ENCODE measurements around the gene PLS1.
"Not testable (repeated sequence)": the region's sequence is repeated elsewhere in the genome, so short reads cannot be mapped to it uniquely, and the experiment has no call there.

The PLS1 gene

DNA sequence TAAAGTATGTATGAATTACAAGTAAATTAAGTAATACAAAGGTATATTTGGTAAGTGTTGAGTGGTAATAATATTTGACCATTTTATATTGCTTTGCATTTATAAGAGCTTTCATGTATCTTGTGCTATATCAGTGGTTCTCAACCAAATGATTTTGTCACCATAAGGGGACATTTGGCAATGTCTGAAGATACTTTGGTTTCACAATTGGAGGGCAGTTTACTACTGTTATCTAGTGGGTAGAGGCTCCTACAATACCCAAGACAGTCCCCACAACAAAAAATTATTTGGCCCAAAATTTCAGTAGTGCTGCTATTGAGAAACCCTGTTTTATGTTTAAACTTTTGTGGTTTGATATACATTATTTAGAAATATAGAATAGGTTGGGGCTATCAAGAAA is 142.2 kb downstream of the PLS1 start:
- no peaks in the 10 kb centered on the region for H3K79me2 ChIP-seq (ENCODE audit: insufficient read depth, low read length)
- no peaks in the 10 kb centered on the region for H3K9me2 ChIP-seq (ENCODE audit: low read depth, low read length)
- no peak for TF ChIP-seq CTCF (IDR thresholded peaks at IDR 0.05; ENCODE audit: low read length)
- no peak for TF ChIP-seq EZH2 (IDR thresholded peaks at IDR 0.05; ENCODE audit: borderline replicate concordance, low read length)
- no peaks in the 10 kb centered on the region for H4K20me1 ChIP-seq (ENCODE audit: insufficient read depth, low read length)
- no peak overlapping the region for H3K9ac ChIP-seq (ENCODE audit: low read length)
- H3K4me3 ChIP-seq (ENCODE audit: low read depth, low read length, poor library complexity, severe bottlenecking): no peak overlapping the region
- H2AFZ ChIP-seq (ENCODE audit: low read length): no peak overlapping the region
- H3K27me3 ChIP-seq (ENCODE audit: insufficient read depth, low read length): no peaks in the 10 kb centered on the region; the same call in 1 of the 2 replicates
- no peaks in the 10 kb centered on the region for H3F3A ChIP-seq (ENCODE audit: insufficient read depth, low read length)
- H3K4me2 ChIP-seq (ENCODE audit: low read length): no peak overlapping the region
- H3K9me3 ChIP-seq (ENCODE audit: low read length): no peaks in the 10 kb centered on the region
- no peaks in the 10 kb centered on the region for H3K4me1 ChIP-seq (ENCODE audit: insufficient read depth, low read length, severe bottlenecking)
- H3K27ac ChIP-seq (ENCODE audit: low read depth, low read length, poor library complexity, severe bottlenecking): no peak overlapping the region
- no peaks in the 10 kb centered on the region for H3K36me3 ChIP-seq (ENCODE audit: insufficient read depth, low read length)

GRCh38 chr3:142746646-142747045 is 150.5 kb downstream of the PLS1 start:
- Histone ChIP-seq H3K27me3 (ENCODE audit: insufficient read depth, low read length) (no peaks in the 10 kb centered on the region), H3K4me2 (ENCODE audit: low read length) (no peak overlapping the region), H3K9ac (ENCODE audit: low read length) (no peak overlapping the region), H2AFZ (ENCODE audit: low read length) (no peak overlapping the region), H3K4me1 (ENCODE audit: insufficient read depth, low read length, severe bottlenecking) (no peaks in the 10 kb centered on the region), H3K9me2 (ENCODE audit: low read depth, low read length) (no peaks in the 10 kb centered on the region; the same call in 1 of the 2 replicates), H4K20me1 (ENCODE audit: insufficient read depth, low read length) (no peaks in the 10 kb centered on the region), H3K4me3 (ENCODE audit: low read depth, low read length, poor library complexity, severe bottlenecking) (no peak overlapping the region), H3K27ac (ENCODE audit: low read depth, low read length, poor library complexity, severe bottlenecking) (no peak overlapping the region), H3K9me3 (ENCODE audit: low read length) (no peaks in the 10 kb centered on the region), H3K36me3 (ENCODE audit: insufficient read depth, low read length) (no peaks in the 10 kb centered on the region), H3F3A (ENCODE audit: insufficient read depth, low read length) (no peaks in the 10 kb centered on the region), H3K79me2 (ENCODE audit: insufficient read depth, low read length) (no peaks in the 10 kb centered on the region)
- TF ChIP-seq EZH2 (IDR thresholded peaks at IDR 0.05; ENCODE audit: borderline replicate concordance, low read length): no peak
- no peak for TF ChIP-seq CTCF (IDR thresholded peaks at IDR 0.05; ENCODE audit: low read length)

GRCh38 chr3:142750531-142750930 is 154.3 kb downstream of the PLS1 start:
- not testable (repeated sequence) for H3K9me3 ChIP-seq (ENCODE audit: low read length); H3K79me2 ChIP-seq (ENCODE audit: insufficient read depth, low read length); H3K4me2 ChIP-seq (ENCODE audit: low read length); H3K9ac ChIP-seq (ENCODE audit: low read length); H3F3A ChIP-seq (ENCODE audit: insufficient read depth, low read length); H4K20me1 ChIP-seq (ENCODE audit: insufficient read depth, low read length); H3K27me3 ChIP-seq (ENCODE audit: insufficient read depth, low read length); H3K4me3 ChIP-seq (ENCODE audit: low read depth, low read length, poor library complexity, severe bottlenecking); H2AFZ ChIP-seq (ENCODE audit: low read length); H3K9me2 ChIP-seq (ENCODE audit: low read depth, low read length); H3K27ac ChIP-seq (ENCODE audit: low read depth, low read length, poor library complexity, severe bottlenecking); H3K4me1 ChIP-seq (ENCODE audit: insufficient read depth, low read length, severe bottlenecking); H3K36me3 ChIP-seq (ENCODE audit: insufficient read depth, low read length)

DNA sequence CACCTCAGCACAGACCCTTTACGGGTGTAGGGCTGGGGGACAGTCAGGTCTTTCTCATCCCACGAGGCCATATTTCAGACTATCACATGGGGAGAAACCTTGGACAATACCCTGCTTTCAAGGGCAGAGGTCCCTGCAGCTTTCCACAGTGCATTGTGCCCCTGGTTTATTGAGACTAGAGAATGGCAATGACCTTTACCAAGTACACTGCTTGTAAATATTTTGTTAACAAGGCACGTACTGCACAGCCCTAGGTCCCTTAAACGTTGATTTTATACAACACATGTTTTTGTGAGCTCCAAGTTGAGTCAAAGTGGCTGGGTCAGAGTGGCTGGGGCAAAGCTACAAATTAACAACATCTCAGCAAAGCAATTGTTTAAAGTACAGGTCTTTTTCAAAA is 156.4 kb downstream of the PLS1 start:
- not testable (repeated sequence) for H3K9me2 ChIP-seq (ENCODE audit: low read depth, low read length); H3K79me2 ChIP-seq (ENCODE audit: insufficient read depth, low read length); H4K20me1 ChIP-seq (ENCODE audit: insufficient read depth, low read length); H3K4me1 ChIP-seq (ENCODE audit: insufficient read depth, low read length, severe bottlenecking); H3K9ac ChIP-seq (ENCODE audit: low read length); H2AFZ ChIP-seq (ENCODE audit: low read length); H3K27ac ChIP-seq (ENCODE audit: low read depth, low read length, poor library complexity, severe bottlenecking); H3F3A ChIP-seq (ENCODE audit: insufficient read depth, low read length); H3K9me3 ChIP-seq (ENCODE audit: low read length); H3K4me3 ChIP-seq (ENCODE audit: low read depth, low read length, poor library complexity, severe bottlenecking); H3K36me3 ChIP-seq (ENCODE audit: insufficient read depth, low read length); H3K27me3 ChIP-seq (ENCODE audit: insufficient read depth, low read length); H3K4me2 ChIP-seq (ENCODE audit: low read length)
